CD4-positive, alpha-beta T cell treated with Interleukin-12 subunit alpha and Interleukin-12 subunit beta, for 1 hour (primary cell): ENCODE measurements around the gene NRXN2.

Experiments used
- DNase-seq: peaks from one replicate; pipeline ENCODE4 v3.0.0-alpha.2; 2020

The NRXN2 gene

GRCh38 chr11:64742889-64743590 is 20.0 kb upstream of the NRXN2 start:
- DNase-seq, result peak; percentile 79

DNA sequence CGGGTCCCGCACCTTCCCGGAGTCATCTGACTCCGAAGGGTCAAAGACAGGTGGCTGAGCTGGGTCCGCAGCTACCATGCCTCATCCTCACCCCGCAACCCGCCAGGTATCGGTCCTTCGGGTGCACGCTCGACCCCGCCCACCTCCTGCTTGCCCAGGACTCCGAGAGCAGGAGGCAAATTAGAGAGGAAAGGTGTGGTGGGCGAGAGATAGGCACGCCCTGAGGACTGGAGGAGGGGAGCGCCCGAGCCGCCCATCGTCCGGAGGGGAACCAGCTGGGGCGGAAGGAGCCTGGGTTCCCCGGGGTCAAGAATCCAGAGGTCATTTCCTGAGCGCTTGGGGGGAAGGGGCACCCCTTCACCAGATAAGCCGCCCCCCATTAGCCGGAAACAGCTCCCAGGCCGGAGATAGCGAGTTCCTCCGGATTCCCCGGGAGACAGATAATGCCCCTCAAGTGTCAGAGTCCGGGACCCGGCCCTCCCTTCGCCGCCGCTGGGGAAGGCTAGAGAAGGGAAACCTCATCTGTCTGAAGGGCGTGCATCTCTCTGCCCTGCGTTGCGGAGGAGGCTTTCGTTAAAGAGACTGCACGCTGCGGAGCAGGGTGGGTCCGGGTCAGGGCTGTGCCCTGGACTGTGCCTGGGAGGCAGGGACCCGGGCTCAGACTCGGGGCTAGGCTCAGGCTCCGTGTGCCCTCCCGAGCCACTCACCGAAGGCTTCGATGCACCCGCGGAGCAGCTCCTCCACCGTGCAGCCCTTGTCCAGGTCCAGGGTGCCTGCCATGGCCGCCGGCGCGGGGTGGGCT is 19.3 kb upstream of the NRXN2 start:
- DNase-seq, result no peak

GRCh38 chr11:64741375-64742086 is 18.5 kb upstream of the NRXN2 start:
- DNase-seq, result no peak

DNA sequence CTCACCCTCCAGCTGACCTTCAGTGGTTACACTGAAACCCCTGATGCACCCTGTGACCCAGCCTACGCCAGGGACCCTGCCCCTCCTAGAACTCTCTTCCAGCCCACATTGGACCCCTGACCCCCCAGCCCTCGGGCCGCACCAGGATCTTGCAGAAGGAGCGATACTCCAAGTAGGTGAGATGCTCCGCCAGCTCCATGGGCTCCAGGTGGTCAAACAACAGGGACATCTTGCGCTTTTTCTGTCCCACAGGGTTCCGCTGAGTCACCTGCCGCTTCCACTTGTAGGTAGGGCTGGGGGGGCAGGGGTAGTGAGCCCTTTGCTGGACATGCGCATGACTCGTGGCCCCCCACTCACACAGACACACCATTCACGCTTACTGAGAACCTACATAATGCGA is 16.9 kb upstream of the NRXN2 start:
- no peak for DNase-seq

- DNase-seq, result no peak
Measured at GRCh38 chr11:64736654-64737053, 13.7 kb upstream of the NRXN2 start.

- no peak for DNase-seq
Measured at GRCh38 chr11:64735725-64736259, 12.8 kb upstream of the NRXN2 start.

DNA sequence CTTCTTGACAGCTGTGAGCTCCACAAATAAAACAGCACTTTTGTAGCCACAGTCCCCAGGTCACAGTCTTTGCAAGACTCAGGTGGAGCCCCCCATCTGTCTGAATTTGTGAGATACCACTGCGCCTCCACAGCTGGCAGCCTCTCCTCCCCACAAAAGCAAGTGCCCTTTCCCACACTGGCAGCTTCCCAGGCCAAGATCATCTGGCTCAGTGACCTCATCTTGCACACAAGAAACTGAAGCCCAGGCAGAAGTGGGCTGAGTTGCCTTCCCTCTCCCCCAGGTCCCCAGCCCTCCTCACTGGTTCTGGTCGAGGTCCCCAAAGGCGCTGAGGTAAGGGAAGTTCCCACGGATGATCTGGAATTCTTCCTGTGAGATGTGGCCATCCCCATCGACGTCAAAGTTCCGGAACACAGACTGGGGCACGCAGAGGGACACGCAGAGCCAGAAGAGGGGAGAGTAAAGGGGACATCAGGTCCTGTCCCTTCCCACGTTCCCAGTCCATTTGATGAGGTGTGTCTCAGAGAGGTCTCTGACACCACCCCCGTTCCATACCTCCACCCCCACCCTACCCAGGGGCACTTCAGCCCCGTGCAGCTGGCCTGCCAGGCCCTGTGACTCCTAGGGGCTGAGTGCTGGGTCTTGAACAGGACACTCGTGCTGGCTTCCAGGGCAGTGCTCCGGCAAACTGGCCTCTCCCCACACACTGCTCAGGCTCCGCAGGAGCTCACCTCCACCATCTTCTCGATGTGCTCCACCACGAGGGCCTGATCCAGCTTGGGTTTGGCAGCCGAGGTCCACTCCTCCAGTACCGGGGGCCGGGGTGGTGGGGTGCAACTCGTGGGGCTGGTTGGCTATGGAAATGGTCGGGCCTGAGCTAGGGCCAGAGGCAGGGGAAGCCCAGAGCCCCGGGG is 12.1 kb upstream of the NRXN2 start:
- DNase-seq, result no peak

GRCh38 chr11:64731601-64732000 is 8.6 kb upstream of the NRXN2 start:
- DNase-seq, result no peak

- no peak for DNase-seq
Measured at GRCh38 chr11:64729851-64730382, 6.9 kb upstream of the NRXN2 start.

DNA sequence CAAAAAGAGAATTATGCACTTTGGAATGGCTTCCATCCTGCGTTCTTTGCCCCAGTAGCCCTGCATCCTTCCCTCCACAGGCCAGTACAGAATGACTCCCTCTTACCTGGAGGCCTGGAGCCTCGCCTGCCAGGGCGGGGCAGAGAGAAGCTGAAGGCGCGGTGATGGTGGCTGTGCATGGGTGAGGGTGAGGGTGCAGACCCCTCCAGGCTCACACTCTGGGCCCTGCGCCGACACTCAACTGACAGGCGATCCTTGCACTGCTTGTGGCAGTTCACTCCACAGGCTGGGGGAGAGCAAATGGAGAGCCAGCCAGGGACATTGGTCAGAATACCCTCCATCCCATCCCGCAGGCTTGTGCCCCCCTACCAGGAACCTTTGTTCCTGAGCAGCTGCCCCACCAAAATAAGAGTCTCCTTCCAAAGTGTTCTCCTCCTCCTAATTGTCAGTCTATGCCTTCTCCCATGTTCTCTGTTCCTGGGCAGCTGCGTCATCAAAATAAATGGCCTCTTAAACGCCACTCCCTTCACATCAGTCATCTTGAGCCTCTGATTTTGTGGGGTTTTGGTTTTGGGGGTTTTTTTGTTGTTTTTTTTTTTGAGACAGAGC is 5.9 kb upstream of the NRXN2 start:
- no peak for DNase-seq

DNA sequence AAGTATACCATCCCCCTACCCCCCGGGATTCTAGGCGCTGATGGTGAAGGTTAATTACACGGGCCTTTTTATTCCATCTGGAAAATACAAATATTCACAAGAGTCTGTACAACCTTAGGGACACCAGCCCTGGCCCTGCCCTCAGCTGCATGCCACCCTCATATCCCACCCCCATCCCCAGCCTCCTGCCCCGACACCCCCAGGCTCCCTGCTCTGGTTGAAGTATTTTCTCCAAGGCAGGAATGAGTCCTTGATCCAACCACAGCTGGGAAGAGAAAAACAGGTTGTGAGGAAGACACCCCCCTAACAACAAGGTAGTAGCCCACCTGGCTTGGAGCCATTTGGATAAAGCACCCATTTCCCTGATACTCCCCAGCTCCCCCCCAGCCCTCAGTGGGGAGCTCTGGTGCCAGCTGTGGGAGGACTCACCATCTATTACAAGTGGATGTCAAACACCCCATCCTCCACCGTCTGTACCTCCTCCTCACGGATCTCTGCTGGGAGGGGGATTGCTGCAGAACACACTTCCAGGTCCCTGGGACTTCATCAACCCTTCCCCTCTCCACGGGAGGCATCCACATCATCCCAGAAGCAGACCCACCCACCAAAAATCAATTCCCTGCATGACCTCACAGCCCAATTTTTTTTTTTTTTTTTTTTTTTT is 4.0 kb upstream of the NRXN2 start:
- DNase-seq, result no peak

GRCh38 chr11:64726211-64726641 is 3.2 kb upstream of the NRXN2 start:
- DNase-seq, result no peak

DNA sequence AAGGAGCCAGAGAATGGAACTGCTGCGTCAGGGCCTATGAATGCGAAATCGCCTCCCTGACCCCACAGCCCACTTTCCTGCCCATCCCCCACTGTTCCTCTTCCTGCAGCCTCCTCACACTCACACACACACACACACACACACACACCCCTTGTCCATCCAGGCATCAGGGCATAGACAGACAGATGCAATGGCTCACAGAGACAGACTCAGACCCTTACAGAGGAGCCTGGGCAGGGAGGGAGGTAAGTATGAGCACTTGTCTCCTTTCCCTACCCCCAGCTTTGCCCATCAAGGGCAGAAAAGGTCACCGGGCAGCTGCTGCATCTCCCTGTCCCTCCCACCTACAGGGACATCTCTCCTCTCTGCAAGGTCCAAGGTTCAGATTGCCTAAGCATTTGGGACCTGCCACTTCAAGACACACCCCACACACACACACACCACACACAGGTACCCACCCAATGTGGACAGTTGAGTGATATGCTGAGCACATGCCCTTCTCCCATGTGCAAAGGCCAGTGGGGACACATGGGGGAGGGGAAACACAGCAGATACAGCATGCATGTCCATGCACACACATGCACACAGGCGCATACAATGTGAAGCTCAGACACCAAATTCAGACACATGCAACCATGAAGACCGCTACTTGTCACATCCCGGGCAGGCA is 2.0 kb upstream of the NRXN2 start:
- DNase-seq, result no peak

DNA sequence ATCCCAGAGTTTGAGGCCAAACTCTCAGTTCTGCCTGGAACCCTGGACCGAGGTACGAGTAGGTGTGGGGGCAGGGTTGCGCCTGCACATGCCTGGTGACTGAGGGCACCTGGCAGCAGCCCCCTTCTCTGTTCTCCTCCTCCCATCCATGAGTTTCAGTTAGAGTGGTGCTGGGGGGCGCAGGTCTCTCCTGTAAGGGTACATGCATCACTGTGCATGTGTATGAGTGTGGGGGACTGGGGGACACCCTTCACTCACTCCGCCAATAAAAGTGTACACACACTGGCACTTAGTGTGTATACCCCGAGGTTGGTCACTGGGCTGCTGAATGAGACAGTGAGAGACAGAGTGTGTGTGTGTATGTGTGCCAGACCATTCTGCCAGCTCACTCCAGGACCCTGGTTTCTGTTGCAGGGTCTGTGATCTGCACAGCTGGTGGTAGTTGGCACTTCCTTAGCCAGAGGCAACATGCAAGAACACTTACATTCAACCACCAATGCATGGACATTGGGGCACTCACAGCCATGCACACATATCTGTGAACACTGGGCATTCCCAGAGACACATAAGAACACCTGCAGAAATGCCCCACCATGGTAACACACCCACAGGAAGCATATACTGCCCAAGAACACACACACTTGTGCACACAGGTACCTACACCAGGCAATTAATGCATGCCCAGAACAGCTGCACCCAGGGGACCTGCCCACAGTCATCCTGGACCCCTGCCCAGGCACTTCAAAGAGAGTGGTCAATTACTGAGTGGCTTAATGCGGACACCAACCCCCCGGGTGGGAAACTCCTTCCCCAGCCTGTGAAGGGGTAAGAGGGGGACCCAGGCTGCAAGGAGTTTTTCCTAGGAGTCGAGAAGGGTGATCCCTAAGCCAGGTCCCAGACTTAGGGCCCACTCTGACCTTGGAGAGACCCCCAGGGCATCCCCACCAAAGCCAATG is 1.2 kb upstream of the NRXN2 start:
- no peak for DNase-seq

DNA sequence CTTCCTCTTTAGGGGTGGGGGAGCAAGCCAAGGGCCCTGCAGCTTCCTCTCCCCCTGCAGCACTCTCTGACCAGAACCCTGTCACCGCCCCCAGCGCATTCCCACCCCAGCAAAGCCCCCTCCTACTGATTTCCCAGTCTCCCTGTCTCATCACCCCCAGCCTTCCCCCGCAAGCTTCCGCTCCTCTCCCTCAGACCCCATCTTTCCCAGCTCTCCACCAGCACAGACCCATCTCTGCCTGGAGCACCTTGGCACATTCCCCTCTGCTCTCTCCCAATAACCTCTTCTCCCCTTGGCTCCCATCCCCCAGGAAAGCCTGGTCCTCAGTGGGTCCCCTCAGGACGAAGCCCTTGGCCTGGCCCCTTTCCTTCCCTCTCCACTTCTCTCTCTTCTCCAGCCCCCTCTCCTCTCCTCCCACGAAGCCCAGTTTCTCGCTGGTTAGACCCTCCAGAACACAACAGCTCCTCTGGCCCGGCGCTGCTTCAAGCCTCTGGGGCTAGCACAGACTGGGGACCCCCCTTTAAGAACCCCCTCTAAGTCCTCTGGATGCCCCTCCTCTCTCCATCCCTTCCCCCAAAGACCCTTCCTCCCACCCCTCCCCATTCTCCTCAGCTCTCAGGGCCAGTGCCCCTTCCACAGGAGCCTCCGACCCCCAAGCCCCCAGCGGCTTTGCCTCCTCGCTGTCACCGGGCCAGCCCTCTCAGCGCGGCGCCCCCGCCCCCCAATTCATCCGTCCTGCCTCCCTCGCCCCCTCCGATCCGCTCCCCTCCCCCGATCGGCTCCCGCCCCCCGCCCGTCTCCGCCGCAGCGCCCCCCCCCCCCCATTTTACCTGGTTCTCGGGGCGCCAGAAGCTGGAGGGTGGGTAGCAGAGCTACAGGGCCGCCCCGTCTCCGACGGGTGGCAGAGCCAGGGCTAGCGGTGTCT is 594 bp downstream of the NRXN2 start:
- DNase-seq, result no peak

DNA sequence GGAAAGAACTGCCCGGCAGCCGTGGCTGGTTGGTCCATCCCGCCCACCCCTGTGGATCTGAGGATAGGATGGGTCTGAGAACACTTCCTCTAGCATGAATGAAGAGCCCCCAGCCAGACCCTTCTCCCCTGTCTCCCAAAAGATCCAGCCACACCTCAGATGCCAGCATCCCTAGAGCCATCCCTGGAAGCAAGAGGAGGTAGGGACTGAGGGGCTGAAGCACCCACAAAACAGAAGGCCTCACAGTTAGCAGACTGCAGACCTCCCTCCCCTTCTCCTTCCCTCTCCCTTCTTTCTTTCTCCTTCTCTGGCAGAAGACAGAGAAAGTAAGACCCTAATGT is 1.7 kb downstream of the NRXN2 start:
- no peak for DNase-seq

- DNase-seq, result no peak
Measured at GRCh38 chr11:64720640-64721358, 2.2 kb downstream of the NRXN2 start.

GRCh38 chr11:64720167-64720566 is 2.8 kb downstream of the NRXN2 start:
- DNase-seq, result no peak
